ENCODE data around the gene ST8SIA2.

The ST8SIA2 gene

DNA sequence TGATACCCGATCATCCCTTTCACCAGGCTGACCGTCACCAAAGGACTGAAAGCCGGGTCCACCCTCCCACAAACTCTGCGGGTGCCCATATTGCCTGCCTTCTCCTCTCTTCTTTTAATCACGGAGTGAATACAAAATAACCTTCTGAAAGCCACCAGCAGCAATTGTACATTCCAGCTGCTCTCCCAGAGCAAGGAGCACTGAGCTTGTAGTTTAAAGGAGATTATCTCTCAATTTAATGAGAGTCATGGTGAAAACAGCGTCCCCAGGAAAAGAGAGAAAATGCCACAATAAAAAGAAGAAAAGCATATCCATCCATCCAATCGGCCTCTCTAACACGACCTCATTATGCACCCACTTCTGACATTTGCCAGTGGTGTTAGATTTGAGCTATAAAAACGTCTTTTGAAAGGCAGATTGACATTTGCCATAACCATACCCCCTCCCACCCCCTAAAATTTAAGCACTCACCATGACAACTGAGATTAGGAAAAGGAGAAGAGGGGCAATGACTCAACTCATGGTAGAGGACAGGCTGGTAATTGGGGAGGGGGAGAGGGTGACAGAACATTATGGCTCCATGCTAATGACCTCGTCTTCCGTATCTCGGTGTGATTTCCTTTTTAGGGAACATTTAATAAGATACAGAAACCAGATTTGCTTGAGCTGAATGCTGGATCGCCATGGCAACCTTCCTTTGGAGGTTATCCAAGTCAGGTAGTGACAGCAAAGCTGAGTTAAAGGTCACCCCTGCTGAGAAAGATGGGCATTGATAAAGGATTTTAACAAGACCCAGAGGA lies 106.2 kb downstream of the ST8SIA2 start:
- no peak for DNase-seq

DNA sequence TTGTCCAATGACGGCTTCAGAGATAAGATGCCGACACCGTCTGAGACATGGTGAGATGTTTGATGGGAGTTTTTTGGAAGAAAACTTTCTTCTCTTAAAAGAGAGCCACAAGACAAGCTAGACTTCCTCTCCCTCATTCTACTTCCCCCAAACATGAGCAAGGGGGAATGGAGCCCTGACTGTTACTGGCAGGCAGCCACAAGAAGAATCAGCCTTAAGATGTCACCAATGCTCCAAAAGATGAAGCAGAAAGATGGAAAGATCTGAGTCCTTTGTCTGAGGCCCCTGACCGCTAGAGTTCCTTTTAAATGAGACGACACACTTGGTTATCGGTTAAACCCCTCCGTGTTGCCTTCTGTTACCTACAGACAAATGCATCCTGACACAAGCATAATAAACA lies 108.7 kb downstream of the ST8SIA2 start:
- DNase-seq = peak; percentile 38

DNA sequence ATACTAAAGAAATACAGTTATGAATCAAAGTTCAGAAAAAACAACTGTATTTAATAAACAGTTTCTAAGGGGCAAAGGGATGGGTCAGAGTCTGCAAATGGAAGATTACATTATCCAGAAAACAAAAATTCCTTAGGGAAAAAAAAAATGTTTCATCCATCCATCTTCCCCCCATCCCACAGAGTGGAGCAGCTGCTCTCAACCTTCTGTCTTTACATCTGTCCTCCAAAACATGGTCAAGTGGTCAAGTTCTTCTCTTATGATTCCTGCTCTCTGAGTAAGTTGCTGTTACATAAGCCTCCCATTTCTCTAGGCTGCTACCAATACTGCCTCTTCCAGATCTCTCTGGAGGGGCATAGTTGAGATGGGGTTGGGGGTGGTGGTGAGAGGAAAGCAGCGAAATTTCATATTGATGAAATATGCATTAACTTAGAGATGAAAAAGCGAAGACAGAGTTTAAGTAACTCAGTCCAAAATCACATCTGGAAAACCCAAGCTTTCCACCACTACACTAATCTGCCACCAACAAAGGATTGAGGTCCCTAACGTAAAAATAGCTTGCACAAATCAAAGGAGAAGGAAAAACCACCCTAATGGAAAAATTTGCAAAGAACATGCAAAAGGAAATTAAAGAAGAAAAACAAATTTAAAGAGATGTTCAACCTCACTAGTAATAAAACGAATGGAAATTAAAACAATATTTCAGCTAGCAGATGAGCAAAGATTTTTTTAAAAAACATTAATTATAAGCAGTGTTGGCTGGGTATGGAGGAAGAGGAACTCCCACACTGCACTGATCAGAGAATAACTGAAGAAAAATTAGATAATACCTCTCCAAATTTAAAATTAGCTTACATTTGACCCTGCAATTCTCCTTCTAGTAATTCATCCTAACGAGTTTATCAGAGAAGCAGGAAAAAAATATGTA lies 109.5 kb downstream of the ST8SIA2 start:
- DNase-seq = no peak

DNA sequence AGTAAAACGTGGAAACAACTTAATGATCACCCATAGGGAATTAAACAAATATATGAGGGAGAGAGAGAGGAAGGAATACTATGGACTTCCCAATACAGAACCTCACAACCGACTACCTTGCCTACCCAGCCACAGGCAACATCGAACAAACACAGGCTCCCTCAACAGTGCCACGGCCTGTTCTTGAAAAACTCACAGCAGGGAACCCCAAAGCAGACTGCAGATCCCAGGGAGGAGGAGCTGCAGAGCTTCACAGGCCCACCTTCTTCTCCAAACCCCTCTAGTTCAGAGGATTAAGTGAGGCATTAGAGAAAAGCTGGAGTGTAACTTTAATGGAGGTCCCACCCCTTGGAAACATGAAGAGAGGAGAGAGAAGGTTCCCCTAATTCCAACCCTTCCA lies 110.2 kb downstream of the ST8SIA2 start:
- DNase-seq = no peak

- DNase-seq = no peak
Measured at GRCh38 chr15:92505611-92506010, 111.9 kb downstream of the ST8SIA2 start.

GRCh38 chr15:92506506-92506905 lies 112.8 kb downstream of the ST8SIA2 start:
- DNase-seq = no peak

GRCh38 chr15:92510163-92510882 lies 116.6 kb downstream of the ST8SIA2 start:
- no peak for DNase-seq

All from hematopoietic multipotent progenitor cell treated with erythropoietin and hydrocortisone succinate and interleukin-3 and kit ligand, for 4 days (in vitro differentiated cells).